HepG2 (cell line): ENCODE data around the gene ANKRD52. TPM values are rescaled to one million over a fixed set of nuclear protein-coding genes. Genes with fewer than 3 reads are reported as not detected.
A peak's percentile ranks its signal among the peaks of the same experiment; 100 is the strongest.

Source experiments
- CREM ChIP-seq, 2 experiments: sonication (generic) in 1 of 2; formaldehyde crosslinking in 1 of 2; IDR thresholded peaks; 2 replicates each; pipeline versions ENCODE4 v1.4.0 to v1.6.1; 2016 to 2020; ENCODE audit warnings: antibody characterized with exemption in 1 of 2, mild to moderate bottlenecking in 1 of 2, missing genetic modification reagents in 1 of 2
- ELF3 ChIP-seq: IDR thresholded peaks from 2 replicates; pipeline ENCODE4 v1.6.1; 2016; ENCODE audit warnings: missing genetic modification reagents, missing compliant biosample characterization
- GRHL1 ChIP-seq: sonication (generic); formaldehyde crosslinking; conservative IDR thresholded peaks from 2 replicates; pipeline ENCODE4 v1.8.0; 2022; ENCODE audit warnings: missing genetic modification reagents
- MIER2 ChIP-seq: IDR thresholded peaks from 2 replicates; pipeline ENCODE4 v1.6.1; 2016; ENCODE audit warnings: missing biosample characterization, missing genetic modification reagents
- MIER3 ChIP-seq: IDR thresholded peaks from 2 replicates; pipeline ENCODE4 v1.6.1; 2016; ENCODE audit warnings: missing compliant biosample characterization, borderline replicate concordance
- NFIC ChIP-seq: IDR thresholded peaks from 2 replicates; pipeline ENCODE4 v1.6.1; 2012; ENCODE audit warnings: mild to moderate bottlenecking, low read length, inconsistent platforms
- NFYB ChIP-seq: sonication (generic); formaldehyde crosslinking; IDR thresholded peaks from 2 replicates; pipeline ENCODE4 v1.4.0; 2020; ENCODE audit warnings: missing genetic modification reagents
- PBX3 ChIP-seq: sonication (generic); formaldehyde crosslinking; IDR thresholded peaks from 2 replicates; pipeline ENCODE4 v1.8.1; 2023; ENCODE audit warnings: missing genetic modification reagents, inconsistent platforms, borderline replicate concordance
- RFX3 ChIP-seq: IDR thresholded peaks from 2 replicates; pipeline ENCODE4 v1.6.1; 2016; ENCODE audit warnings: missing biosample characterization, missing genetic modification reagents
- ZNF318 ChIP-seq: sonication (generic); formaldehyde crosslinking; IDR thresholded peaks from 2 replicates; pipeline ENCODE4 v1.4.0; 2020; ENCODE audit warnings: mild to moderate bottlenecking, missing genetic modification reagents
- ZNF512 ChIP-seq: sonication (generic); formaldehyde crosslinking; IDR thresholded peaks from 2 replicates; pipeline ENCODE4 v1.4.0; 2020; ENCODE audit warnings: mild to moderate bottlenecking, missing genetic modification reagents
- ZNF549 ChIP-seq: sonication (generic); formaldehyde crosslinking; IDR thresholded peaks from 2 replicates; pipeline ENCODE4 v1.5.0; 2020; ENCODE audit warnings: missing genetic modification reagents
- ZNF572 ChIP-seq: sonication (generic); formaldehyde crosslinking; IDR thresholded peaks from 2 replicates; pipeline ENCODE4 v1.5.1; 2020; ENCODE audit warnings: mild to moderate bottlenecking, missing genetic modification reagents
- ZNF576 ChIP-seq: sonication (generic); formaldehyde crosslinking; IDR thresholded peaks from 2 replicates; pipeline ENCODE4 v1.4.0; 2020; ENCODE audit warnings: mild to moderate bottlenecking, missing genetic modification reagents
- ZNF709 ChIP-seq: sonication (generic); formaldehyde crosslinking; IDR thresholded peaks from 2 replicates; pipeline ENCODE4 v1.5.0; 2020; ENCODE audit warnings: mild to moderate bottlenecking, missing genetic modification reagents
- polyA plus RNA-seq, 8 experiments: library from polyadenylated mRNA; depleted of rRNA in 3 of 8; stranded (reverse) in 7 of 8; unstranded in 1 of 8; fragments of >200 nt; fragmentation: Illumina TruSeq in 4 of 8; extraction: Trizol in 4 of 8; gene quantifications; 2 replicates each; pipeline versions ENCODE4 v1.2.1 to v1.2.3, GENCODE V29; 2011 to 2016; ENCODE audit warnings: low read depth in 4 of 8, missing spikeins in 1 of 8, mixed read lengths in 1 of 8; ENCODE audit not compliant: insufficient read depth in 1 of 8
- total RNA-seq, 5 experiments: library from RNA; depleted of rRNA; stranded (reverse); fragments of >200 nt; fragmentation: Illumina TruSeq; extraction: Trizol; gene quantifications; 2 replicates each; pipeline ENCODE4 v1.2.3, GENCODE V29; 2016; ENCODE audit warnings: low read depth in 1 of 5

ANKRD52 gene
- total and polyA plus RNA-seq, 2 of the 13 experiments (the other 11 are each of a cell fraction or from before 2014, with no cell fraction given) = 7.8 to 9.2 TPM

- TF ChIP-seq GRHL1 (CRISPR knock-in tag) (no peak), ZNF709 (CRISPR knock-in tag) (no peak), CREM (IDR thresholded peaks at IDR 0.05) (peak; percentile 60), CREM (CRISPR knock-in tag; IDR thresholded peaks at IDR 0.05) (no peak), MIER3 (CRISPR knock-in tag) (no peak), PBX3 (CRISPR knock-in tag) (no peak), RFX3 (CRISPR knock-in tag) (no peak), ZNF576 (CRISPR knock-in tag) (peak; percentile 79; the same call in 1 of the 2 replicates), MIER2 (CRISPR knock-in tag) (no peak), NFIC (peak; percentile 57; the same call in 1 of the 2 replicates), ELF3 (CRISPR knock-in tag) (no peak), NFYB (CRISPR knock-in tag) (peak; percentile 90), ZNF318 (CRISPR knock-in tag) (no peak), ZNF549 (no peak), ZNF512 (CRISPR knock-in tag) (no peak), ZNF572 (CRISPR knock-in tag) (no peak)
These were observed 41.9 kb upstream of the ANKRD52 start, which contains the start of gene CS (continued) for GRCh38 chr12:56299853-56300643.
